ENCODE data around the gene TENT5C.

- TF ChIP-seq CTCF (IDR thresholded peaks at IDR 0.05) (no peak), EP300 (IDR thresholded peaks at IDR 0.05) (no peak)
Measured at GRCh38 chr1:117641536-117641935, 35.7 kb downstream of the TENT5C start.

Measured in tibial nerve (tissue), 4 donors.